HepG2 (cell line): ENCODE measurements around the gene PSMD1. TPM values are rescaled to one million over a fixed set of nuclear protein-coding genes. Genes with fewer than 3 reads are reported as not detected.

Source experiments
- KDM2A ChIP-seq: sonication (generic); formaldehyde crosslinking; IDR thresholded peaks from 2 replicates; pipeline ENCODE4 v1.4.0; 2020; ENCODE audit warnings: low read depth, missing genetic modification reagents, borderline replicate concordance
- SCMH1 ChIP-seq: sonication (generic); formaldehyde crosslinking; IDR thresholded peaks from 2 replicates; pipeline ENCODE4 v1.9.0; 2021; ENCODE audit warnings: missing genetic modification reagents, mild to moderate bottlenecking, borderline replicate concordance
- SKI ChIP-seq: fragments of 450-650 bp; IDR thresholded peaks from one replicate; pipeline ENCODE4 v1.6.1; 2018; ENCODE audit warnings: mild to moderate bottlenecking; ENCODE audit not compliant: partially characterized antibody
- SMARCC2 ChIP-seq: fragments of 450-650 bp; IDR thresholded peaks from 2 replicates; pipeline ENCODE4 v1.6.1; 2017; ENCODE audit warnings: antibody characterized with exemption, mild to moderate bottlenecking
- ZNF296 ChIP-seq: sonication (generic); formaldehyde crosslinking; conservative IDR thresholded peaks from 2 replicates; pipeline ENCODE4 v1.5.0; 2020; ENCODE audit warnings: mild to moderate bottlenecking, missing genetic modification reagents
- polyA plus RNA-seq, 8 experiments: library from polyadenylated mRNA; depleted of rRNA in 3 of 8; stranded (reverse) in 7 of 8; unstranded in 1 of 8; fragments of >200 nt; fragmentation: Illumina TruSeq in 4 of 8; extraction: Trizol in 4 of 8; gene quantifications; 2 replicates each; pipeline versions ENCODE4 v1.2.1 to v1.2.3, GENCODE V29; 2011 to 2016; ENCODE audit warnings: low read depth in 4 of 8, missing spikeins in 1 of 8, mixed read lengths in 1 of 8; ENCODE audit not compliant: insufficient read depth in 1 of 8
- total RNA-seq, 5 experiments: library from RNA; depleted of rRNA; stranded (reverse); fragments of >200 nt; fragmentation: Illumina TruSeq; extraction: Trizol; gene quantifications; 2 replicates each; pipeline ENCODE4 v1.2.3, GENCODE V29; 2016; ENCODE audit warnings: low read depth in 1 of 5
- TF ChIP-seq, protein P1 (sequence below): sonication (generic); formaldehyde crosslinking; IDR thresholded peaks from 2 replicates; pipeline ENCODE4 v1.4.0; 2020; ENCODE audit warnings: low read depth, mild to moderate bottlenecking, missing genetic modification reagents
- TF ChIP-seq, protein P2 (sequence below): sonication (generic); formaldehyde crosslinking; IDR thresholded peaks from 2 replicates; pipeline ENCODE4 v1.4.0; 2020; ENCODE audit warnings: missing genetic modification reagents
- TF ChIP-seq, protein P3 (sequence below): IDR thresholded peaks from 2 replicates; pipeline ENCODE4 v1.6.1; 2016; ENCODE audit warnings: low read depth, missing genetic modification reagents, missing compliant biosample characterization
- TF ChIP-seq, protein P4 (sequence below): IDR thresholded peaks from 2 replicates; pipeline ENCODE4 v1.4.0; 2020; ENCODE audit warnings: mild to moderate bottlenecking, missing genetic modification reagents
- TF ChIP-seq, protein P5 (sequence below): sonication (generic); formaldehyde crosslinking; IDR thresholded peaks from 2 replicates; pipeline ENCODE4 v1.8.1; 2022; ENCODE audit warnings: low read depth, mild to moderate bottlenecking, missing genetic modification reagents
- TF ChIP-seq, protein P6 (sequence below): sonication (generic); formaldehyde crosslinking; IDR thresholded peaks from 2 replicates; pipeline ENCODE4 v1.8.0; 2022; ENCODE audit warnings: missing genetic modification reagents, low read depth, mild to moderate bottlenecking, borderline replicate concordance

The PSMD1 gene
- total and polyA plus RNA-seq, 2 of the 13 experiments (the other 11 are each of a cell fraction or from before 2014, with no cell fraction given), result 136 to 191 TPM

GRCh38 chr2:231047274-231047922 is 9.3 kb upstream of the PSMD1 start (continued):
- TF ChIP-seq, protein P1, sequence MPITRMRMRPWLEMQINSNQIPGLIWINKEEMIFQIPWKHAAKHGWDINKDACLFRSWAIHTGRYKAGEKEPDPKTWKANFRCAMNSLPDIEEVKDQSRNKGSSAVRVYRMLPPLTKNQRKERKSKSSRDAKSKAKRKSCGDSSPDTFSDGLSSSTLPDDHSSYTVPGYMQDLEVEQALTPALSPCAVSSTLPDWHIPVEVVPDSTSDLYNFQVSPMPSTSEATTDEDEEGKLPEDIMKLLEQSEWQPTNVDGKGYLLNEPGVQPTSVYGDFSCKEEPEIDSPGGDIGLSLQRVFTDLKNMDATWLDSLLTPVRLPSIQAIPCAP (CRISPR knock-in tag), result no peak
- TF ChIP-seq, protein P2, sequence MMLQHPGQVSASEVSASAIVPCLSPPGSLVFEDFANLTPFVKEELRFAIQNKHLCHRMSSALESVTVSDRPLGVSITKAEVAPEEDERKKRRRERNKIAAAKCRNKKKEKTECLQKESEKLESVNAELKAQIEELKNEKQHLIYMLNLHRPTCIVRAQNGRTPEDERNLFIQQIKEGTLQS (CRISPR knock-in tag), result no peak; the same call in 1 of the 2 replicates
- TF ChIP-seq SKI, result peak; percentile 15
- no peak for TF ChIP-seq SMARCC2
- TF ChIP-seq SCMH1, result no peak
- TF ChIP-seq, protein P3, sequence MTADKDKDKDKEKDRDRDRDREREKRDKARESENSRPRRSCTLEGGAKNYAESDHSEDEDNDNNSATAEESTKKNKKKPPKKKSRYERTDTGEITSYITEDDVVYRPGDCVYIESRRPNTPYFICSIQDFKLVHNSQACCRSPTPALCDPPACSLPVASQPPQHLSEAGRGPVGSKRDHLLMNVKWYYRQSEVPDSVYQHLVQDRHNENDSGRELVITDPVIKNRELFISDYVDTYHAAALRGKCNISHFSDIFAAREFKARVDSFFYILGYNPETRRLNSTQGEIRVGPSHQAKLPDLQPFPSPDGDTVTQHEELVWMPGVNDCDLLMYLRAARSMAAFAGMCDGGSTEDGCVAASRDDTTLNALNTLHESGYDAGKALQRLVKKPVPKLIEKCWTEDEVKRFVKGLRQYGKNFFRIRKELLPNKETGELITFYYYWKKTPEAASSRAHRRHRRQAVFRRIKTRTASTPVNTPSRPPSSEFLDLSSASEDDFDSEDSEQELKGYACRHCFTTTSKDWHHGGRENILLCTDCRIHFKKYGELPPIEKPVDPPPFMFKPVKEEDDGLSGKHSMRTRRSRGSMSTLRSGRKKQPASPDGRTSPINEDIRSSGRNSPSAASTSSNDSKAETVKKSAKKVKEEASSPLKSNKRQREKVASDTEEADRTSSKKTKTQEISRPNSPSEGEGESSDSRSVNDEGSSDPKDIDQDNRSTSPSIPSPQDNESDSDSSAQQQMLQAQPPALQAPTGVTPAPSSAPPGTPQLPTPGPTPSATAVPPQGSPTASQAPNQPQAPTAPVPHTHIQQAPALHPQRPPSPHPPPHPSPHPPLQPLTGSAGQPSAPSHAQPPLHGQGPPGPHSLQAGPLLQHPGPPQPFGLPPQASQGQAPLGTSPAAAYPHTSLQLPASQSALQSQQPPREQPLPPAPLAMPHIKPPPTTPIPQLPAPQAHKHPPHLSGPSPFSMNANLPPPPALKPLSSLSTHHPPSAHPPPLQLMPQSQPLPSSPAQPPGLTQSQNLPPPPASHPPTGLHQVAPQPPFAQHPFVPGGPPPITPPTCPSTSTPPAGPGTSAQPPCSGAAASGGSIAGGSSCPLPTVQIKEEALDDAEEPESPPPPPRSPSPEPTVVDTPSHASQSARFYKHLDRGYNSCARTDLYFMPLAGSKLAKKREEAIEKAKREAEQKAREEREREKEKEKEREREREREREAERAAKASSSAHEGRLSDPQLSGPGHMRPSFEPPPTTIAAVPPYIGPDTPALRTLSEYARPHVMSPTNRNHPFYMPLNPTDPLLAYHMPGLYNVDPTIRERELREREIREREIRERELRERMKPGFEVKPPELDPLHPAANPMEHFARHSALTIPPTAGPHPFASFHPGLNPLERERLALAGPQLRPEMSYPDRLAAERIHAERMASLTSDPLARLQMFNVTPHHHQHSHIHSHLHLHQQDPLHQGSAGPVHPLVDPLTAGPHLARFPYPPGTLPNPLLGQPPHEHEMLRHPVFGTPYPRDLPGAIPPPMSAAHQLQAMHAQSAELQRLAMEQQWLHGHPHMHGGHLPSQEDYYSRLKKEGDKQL (CRISPR knock-in tag), result 0 out of 2 replicates have a peak, but pooled peaks have one; percentile 6
- TF ChIP-seq KDM2A (CRISPR knock-in tag), result peak; percentile 12; the same call in 1 of the 2 replicates
- TF ChIP-seq ZNF296 (CRISPR knock-in tag), result no peak
- TF ChIP-seq, protein P4, sequence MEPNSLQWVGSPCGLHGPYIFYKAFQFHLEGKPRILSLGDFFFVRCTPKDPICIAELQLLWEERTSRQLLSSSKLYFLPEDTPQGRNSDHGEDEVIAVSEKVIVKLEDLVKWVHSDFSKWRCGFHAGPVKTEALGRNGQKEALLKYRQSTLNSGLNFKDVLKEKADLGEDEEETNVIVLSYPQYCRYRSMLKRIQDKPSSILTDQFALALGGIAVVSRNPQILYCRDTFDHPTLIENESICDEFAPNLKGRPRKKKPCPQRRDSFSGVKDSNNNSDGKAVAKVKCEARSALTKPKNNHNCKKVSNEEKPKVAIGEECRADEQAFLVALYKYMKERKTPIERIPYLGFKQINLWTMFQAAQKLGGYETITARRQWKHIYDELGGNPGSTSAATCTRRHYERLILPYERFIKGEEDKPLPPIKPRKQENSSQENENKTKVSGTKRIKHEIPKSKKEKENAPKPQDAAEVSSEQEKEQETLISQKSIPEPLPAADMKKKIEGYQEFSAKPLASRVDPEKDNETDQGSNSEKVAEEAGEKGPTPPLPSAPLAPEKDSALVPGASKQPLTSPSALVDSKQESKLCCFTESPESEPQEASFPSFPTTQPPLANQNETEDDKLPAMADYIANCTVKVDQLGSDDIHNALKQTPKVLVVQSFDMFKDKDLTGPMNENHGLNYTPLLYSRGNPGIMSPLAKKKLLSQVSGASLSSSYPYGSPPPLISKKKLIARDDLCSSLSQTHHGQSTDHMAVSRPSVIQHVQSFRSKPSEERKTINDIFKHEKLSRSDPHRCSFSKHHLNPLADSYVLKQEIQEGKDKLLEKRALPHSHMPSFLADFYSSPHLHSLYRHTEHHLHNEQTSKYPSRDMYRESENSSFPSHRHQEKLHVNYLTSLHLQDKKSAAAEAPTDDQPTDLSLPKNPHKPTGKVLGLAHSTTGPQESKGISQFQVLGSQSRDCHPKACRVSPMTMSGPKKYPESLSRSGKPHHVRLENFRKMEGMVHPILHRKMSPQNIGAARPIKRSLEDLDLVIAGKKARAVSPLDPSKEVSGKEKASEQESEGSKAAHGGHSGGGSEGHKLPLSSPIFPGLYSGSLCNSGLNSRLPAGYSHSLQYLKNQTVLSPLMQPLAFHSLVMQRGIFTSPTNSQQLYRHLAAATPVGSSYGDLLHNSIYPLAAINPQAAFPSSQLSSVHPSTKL, result peak; percentile 85
- TF ChIP-seq, protein P5, sequence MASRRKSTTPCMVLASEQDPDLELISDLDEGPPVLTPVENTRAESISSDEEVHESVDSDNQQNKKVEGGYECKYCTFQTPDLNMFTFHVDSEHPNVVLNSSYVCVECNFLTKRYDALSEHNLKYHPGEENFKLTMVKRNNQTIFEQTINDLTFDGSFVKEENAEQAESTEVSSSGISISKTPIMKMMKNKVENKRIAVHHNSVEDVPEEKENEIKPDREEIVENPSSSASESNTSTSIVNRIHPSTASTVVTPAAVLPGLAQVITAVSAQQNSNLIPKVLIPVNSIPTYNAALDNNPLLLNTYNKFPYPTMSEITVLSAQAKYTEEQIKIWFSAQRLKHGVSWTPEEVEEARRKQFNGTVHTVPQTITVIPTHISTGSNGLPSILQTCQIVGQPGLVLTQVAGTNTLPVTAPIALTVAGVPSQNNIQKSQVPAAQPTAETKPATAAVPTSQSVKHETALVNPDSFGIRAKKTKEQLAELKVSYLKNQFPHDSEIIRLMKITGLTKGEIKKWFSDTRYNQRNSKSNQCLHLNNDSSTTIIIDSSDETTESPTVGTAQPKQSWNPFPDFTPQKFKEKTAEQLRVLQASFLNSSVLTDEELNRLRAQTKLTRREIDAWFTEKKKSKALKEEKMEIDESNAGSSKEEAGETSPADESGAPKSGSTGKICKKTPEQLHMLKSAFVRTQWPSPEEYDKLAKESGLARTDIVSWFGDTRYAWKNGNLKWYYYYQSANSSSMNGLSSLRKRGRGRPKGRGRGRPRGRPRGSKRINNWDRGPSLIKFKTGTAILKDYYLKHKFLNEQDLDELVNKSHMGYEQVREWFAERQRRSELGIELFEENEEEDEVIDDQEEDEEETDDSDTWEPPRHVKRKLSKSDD, result no peak
- TF ChIP-seq, protein P6, sequence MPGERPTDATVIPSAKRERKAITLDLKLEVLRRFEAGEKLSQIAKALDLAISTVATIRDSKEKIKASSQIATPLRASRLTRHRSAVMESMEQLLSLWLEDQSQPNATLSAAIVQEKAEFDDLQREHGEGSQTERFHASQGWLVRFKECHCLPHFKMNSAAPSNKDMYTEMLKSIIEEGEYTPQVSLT (CRISPR knock-in tag), result no peak
